LNCAP (cell line): ENCODE measurements around the gene RERE.

Source experiments
- TF ChIP-seq, protein P1 (sequence below): fragments of 450-650 bp; IDR thresholded peaks from 2 replicates; pipeline ENCODE4 v1.5.1; 2017; ENCODE audit warnings: mild to moderate bottlenecking

Gene RERE

DNA sequence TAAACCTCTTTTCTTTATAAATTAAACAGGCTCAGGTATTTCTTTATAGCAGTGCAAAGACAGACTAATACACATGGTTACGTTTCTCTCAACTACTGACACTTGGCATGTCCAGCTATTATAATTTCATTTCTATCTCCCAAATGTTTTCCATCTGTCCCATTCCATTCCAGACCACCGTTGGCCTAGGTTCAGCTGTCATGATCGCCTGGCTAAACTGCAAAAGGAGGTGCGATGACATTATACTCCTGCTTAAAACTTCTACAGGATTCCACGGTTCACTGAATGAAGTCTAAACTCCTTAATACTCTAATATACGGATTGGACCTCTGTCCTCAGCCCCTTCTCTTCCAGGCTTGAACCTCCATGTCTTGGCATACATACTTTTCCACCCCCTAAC, 72.1 kb downstream of the RERE start:
- TF ChIP-seq, protein P1, sequence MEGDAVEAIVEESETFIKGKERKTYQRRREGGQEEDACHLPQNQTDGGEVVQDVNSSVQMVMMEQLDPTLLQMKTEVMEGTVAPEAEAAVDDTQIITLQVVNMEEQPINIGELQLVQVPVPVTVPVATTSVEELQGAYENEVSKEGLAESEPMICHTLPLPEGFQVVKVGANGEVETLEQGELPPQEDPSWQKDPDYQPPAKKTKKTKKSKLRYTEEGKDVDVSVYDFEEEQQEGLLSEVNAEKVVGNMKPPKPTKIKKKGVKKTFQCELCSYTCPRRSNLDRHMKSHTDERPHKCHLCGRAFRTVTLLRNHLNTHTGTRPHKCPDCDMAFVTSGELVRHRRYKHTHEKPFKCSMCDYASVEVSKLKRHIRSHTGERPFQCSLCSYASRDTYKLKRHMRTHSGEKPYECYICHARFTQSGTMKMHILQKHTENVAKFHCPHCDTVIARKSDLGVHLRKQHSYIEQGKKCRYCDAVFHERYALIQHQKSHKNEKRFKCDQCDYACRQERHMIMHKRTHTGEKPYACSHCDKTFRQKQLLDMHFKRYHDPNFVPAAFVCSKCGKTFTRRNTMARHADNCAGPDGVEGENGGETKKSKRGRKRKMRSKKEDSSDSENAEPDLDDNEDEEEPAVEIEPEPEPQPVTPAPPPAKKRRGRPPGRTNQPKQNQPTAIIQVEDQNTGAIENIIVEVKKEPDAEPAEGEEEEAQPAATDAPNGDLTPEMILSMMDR = no peak

DNA sequence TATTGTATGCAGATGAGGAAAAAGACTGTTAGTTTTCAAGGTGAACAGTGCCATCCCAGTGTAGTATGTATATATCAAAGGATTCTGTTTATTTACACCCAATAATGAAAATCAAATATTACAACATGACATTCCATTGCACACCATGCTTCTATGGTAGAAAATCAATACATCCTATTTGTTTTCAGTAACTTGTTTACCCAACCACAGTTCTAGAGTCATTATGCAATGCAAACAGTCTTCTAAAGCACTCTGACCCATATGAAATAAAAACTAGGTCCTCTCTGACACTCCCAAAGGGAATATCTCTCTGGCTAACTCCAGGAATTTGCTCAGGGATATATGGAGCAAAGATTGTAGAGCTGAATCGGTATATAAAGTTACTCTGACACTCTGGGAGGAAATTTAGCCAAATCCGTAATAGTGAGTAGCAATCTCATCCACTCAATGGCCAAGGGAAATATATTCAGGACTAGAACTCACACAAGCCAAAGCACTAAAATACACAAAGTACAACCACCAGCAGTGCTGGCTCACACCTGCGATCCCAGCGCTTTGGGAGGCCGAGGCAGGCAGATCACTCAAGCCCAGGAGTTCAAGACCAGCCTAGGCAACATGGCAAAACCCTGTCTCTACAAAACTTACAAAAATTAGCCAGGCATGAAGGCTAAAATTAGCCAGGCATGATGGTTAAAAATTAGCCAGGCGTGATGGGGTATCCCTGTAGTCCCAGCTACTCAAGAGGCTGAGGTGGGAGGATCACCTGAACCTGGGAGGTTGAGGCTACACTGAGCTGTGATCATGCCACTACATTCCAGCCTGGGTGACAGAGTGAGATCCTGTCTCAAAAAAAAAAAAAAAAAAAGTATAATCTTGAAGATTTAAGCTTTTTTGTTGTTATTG, 75.2 kb downstream of the RERE start:
- TF ChIP-seq, protein P1 = no peak

DNA sequence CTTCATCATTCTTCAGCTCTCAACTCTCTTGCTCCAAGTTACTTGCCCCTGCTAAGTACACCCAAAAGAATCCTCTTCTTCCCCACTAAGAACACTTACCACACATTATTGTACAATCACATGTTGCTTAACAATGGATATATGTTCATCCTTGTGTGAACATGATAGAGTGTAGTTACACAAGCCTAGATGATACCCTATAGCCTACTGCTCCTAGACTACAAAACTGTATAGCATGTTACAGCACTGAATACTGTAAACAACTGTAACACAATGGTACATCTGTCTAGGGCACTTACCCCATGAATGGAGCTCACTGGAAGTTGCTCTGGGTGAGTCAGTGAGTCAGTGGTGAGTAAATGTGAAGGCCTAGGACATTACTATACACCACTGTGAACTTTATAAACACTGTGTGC, 77.4 kb downstream of the RERE start:
- TF ChIP-seq, protein P1 = no peak

DNA sequence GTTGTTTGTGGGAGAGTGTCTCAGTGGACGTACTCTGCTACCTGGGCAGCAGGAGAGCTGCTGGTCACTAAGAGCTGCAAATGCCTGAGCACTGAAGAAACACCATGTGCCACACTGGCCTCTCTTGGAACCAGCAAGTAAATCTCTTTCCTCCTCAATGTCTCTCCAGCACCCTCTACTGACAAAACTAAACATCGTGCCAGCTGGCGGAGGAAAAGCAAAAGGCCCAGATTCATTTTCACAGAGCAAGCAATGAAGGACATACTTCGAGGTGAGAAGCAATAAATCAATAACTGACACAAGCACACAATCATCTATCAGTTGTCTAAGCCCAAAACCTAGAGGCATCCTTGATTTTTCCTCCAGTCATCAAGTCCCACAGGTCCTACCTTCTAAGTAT, 78.1 kb downstream of the RERE start:
- TF ChIP-seq, protein P1 = no peak

DNA sequence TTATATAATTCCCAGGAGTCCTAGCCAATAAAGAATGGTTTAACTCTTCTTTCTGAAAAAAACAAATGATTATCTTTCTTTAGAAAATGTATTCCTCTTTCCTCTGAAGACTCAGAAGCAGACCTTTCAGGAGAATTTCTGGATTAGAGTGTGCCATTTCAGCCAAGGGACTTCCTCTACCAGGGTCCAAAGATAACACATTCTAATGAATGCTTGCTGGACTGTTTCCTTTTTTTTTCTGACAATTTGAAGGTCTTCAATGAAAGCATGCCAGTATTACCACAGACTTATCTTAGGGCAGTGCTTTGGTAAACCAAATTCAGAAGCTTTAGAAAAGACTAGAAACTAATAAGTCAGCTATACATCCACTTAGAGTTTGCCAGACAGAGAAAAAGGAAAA, 80.5 kb downstream of the RERE start:
- TF ChIP-seq, protein P1 = no peak

DNA sequence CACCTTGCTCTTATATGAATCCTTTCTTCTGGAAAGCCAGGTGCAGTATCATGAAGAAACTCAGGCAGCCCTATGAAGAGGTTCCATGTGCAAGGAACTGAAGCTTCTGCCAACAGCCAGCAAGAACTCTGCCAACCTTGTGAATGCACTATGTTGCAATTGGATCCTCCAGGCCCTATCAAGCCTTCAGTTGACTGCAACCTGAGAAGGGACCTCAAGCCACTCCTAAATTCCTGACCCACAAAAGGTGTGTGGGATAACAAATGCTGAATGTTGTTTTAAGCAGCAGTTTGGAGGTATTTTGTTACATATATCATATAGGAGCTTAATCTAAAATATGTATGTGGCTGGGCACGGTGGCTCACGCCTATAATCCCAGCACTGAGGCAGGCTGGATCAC, 84.0 kb downstream of the RERE start:
- TF ChIP-seq, protein P1 = no peak

DNA sequence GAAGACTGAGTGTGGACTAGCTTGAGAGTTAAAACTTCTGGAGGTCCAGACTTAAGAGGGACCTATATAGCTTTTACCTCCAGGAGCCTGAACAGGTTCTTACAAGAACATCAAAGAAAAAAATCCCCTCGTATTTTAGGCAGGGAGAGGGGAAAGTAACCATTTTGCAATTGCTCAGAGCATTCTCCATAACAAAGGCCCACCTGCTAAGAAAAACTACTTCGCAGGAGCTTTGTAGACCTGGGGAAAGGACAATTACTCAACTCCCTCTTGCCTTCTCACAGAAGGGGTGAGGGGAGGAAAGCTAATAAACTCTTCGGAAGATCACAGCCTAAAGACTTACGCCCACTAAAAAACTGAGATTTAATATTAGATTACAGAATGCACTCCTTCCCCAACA, 86.3 kb downstream of the RERE start:
- TF ChIP-seq, protein P1 = no peak
